ENCODE measurements around the gene NLRP3.
"Not testable (repeated sequence)": the region's sequence is repeated elsewhere in the genome, so short reads cannot be mapped to it uniquely, and the experiment has no call there.

NLRP3 gene

DNA sequence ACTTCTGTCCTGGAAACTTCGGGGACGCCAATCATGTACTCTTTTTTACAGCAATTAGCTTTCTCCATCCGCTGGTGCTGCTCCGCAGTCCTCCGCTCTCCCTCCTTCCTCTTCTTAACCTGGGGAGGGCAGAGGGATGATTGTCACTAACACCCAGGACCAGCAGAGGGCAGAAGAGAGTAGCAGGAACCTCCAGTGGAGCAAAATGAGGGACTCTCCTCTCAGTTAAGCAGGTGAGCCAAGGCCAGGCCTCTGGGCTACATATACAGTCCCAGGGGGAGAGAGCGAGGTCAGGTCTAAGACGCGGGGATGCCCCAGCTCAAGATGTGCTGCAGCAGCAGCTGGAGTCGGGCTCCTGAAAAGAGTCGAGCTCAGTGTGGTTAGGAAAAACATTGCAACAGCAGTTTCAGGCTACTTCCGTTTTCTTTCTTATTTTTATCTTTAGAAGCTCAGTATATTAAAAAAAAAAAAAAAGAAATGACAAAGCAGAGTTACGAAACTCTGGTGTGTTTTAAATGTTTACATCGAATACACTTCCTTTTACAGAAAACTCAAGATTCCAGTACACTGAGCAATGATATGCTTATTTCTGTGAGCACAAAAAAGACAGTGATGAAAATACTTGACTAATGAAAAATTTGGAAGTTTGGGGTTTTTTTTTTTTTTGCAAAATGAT, 25.7 kb upstream of the NLRP3 start:
- DNase-seq (ENCODE audit: low read depth in 1 of 2, low spot score in 1 of 2) = peak; percentile 64 to 70

DNA sequence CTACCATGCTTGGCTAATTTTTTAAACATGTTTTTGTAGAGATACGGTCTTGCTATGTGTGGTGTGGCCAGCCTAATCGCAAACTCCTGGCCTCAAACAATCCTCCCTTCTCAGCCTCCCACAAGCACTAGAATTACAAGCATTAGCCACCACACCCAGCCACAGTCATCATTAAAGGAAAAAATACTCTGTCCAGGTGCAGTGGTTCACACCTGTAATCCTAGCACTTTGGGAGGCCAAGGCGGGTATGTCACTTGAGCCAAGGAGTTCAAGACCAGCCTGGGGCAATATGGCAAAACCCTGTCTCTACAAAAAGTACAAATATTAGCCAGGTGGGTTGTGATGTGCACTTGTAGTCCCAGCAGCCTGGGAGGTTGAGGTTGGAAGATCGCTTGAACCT, 25.0 kb upstream of the NLRP3 start:
- no peak for DNase-seq (ENCODE audit: low read depth in 1 of 2, low spot score in 1 of 2)

GRCh38 chr1:247392088-247392487, 23.9 kb upstream of the NLRP3 start:
- no peak for DNase-seq (ENCODE audit: low read depth in 1 of 2, low spot score in 1 of 2)

GRCh38 chr1:247395075-247395474, 20.9 kb upstream of the NLRP3 start:
- DNase-seq (ENCODE audit: low read depth in 1 of 2, low spot score in 1 of 2) = not testable (repeated sequence)

DNA sequence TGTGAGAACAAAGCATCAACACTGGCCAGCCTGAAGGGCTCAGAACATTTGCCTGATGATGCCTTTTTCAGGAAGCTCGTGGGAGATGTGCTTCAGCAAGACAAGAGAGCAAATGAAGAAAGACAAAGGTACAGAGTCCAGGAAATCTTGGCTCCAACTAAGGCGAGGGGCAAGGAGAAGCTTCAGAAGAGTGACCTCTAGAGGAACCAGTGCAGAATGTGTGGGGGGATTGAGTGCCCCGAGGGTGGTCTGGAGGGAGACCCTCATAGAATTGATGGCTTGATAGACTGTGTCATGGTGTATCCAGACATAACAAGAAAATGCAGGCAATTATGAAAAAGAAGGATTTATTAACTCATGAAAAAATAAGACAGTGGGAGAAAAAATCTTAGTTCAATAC, 15.3 kb upstream of the NLRP3 start:
- DNase-seq (ENCODE audit: low read depth in 1 of 2, low spot score in 1 of 2) = no peak

DNA sequence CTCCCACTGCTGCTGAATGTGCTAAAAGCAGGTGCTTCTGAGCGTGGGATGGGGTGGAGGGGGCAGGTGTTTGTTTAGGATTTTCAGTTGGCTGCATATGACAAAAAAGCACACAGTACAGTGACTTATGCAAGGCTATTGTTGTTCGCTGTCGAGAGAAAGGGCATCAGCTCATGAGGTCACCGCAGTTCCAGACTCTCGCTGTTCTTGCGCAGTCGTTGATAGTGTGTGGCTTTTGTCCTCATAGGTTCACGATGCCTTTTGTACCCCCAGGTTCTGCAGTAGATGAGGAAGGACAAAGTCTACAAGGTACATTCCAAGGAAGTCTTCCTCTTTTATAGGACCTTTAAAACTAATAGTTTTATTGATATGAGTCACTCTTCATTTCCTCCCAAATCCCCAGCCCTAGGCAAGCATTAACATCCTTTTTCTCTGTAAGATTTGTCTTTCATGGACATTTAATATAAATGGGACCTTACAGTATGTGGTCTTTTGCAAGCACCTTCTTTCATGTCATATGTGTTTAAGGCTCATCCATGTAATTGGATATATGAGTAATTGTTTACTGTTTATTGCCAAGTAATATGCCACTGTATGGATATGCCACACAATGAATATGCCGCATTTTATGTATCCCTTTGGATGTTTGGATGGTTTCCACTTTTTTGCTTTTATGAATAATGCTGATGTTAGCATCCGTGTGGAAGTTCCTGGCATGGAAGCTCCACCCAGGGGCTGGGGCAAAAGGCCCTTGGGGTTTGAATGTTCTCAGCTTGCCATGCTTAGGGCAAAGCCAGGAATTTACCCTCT, 14.5 kb upstream of the NLRP3 start:
- DNase-seq (ENCODE audit: low read depth in 1 of 2, low spot score in 1 of 2) = no peak

DNA sequence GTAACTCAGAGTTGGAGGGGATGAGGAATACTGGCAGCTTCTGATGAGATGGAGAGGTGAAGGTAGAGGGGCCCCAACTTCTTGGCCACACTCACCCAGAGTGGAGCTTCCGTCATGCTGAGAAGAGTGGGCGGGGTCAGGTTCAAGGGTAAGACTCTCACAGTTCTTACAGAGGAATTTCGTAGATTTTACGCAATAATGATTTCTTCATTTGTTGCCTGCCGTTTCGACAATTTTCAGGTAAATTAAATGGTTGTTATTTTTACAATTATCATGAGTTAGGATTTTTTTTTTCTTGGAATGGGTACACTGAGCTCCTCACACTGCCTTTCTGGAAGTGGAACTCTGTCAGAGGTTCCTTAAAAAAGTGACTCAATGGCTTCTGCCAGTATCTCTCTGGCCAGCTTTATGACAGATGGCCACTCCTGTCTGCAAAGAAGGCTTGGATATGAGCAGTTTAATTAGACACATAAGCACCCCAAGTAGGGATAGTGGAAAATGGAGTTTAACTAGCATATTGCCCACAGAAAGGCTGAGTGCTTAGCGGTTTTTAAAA, 13.8 kb upstream of the NLRP3 start:
- DNase-seq (ENCODE audit: low read depth in 1 of 2, low spot score in 1 of 2) = no peak

- DNase-seq (ENCODE audit: low read depth in 1 of 2, low spot score in 1 of 2) = no peak
Measured at GRCh38 chr1:247406014-247406656, 9.8 kb upstream of the NLRP3 start.

DNA sequence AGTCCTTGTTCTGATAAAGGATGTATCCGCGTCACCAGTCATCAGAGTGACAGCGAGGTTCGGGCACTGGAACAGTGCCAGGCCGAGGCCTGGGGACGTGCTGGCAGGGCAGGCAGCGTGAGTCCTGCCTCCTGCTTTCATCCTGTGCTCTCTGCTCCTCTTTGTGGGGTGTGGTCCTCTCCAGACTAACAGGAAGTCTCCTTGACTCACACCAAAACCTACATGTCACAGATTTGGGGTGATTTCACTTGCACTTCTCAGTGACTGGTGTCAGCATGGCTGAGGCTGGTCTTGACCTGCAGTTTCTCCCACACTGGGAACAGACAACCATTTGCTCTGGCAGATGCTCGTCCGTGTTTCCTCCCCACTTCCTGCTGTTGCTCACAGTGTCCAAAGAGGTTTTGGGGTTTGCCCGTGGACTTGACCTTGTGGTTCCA, 8.8 kb upstream of the NLRP3 start:
- DNase-seq (ENCODE audit: low read depth in 1 of 2, low spot score in 1 of 2) = peak; percentile 38 to 58

DNA sequence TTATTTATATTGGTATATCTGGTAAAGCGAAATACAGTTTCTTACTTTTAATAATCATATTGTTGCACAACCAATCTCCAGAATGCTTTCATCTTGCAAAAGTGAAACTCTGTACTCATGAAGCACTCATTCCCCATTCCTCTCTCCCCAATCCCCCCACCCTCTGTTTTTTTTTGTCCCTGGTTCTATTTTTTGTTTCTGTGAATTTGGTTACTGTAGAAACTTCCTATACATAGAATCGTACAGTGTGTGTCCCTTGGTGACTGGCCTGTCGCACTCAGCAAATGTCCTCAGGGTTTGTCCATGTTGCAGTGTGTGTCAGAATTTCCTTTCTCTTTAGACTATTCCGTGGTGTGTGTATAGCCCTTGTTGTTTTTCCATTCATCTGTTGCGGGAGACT, 7.9 kb upstream of the NLRP3 start:
- no peak for DNase-seq (ENCODE audit: low read depth in 1 of 2, low spot score in 1 of 2)

GRCh38 chr1:247409869-247410544, 6.0 kb upstream of the NLRP3 start:
- DNase-seq (ENCODE audit: low read depth in 1 of 2, low spot score in 1 of 2) = peak in 1 of 2 donors; percentile 15

DNA sequence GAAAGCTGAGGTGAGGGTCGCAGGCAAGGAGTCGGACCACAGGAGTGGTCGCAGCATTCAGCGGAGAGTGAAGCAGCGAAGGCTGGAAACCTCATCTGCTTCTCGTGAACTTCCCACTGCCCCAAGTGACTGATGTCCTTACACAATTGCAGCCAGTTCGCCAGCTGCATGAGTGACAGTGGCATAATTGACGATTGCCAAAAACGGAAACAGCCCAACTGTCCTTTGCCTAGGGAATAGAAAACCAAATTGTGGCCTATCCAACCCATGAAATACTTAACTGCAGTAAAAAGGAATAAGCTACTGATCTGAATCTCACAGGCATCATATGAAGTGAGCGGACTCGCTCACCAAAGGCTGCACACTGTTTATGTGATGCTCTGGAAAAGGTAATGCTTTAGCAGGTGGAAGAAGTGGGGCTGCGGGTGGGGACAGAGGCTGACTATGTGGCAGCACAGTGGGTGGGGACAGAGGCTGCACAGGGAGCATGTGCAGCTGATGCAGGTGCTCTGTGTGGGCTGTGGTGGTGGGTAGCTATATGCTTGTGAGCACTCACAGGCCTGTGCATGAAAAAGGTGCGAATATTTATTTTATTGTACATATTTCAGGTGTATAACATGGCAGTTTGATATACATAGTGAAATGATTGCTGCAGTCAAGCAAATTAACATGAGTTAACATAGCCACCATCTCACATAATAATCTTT, 4.2 kb upstream of the NLRP3 start:
- no peak for DNase-seq (ENCODE audit: low read depth in 1 of 2, low spot score in 1 of 2)

DNA sequence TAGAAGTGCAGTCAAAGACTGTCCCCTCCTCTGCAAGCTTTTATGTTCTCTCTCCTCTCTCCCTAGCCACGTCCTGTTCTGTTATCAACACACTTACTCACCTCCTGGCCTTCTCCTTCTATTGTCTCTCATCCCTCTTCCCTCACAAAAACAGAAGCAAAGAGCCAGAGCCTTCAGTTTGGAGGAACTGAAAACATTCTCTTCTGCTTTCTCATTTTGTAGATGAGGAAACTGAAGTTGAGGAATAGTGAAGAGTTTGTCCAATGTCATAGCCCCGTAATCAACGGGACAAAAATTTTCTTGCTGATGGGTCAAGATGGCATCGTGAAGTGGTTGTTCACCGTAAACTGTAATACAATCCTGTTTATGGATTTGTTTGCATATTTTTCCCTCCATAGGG, 1.9 kb downstream of the NLRP3 start:
- DNase-seq (ENCODE audit: low read depth in 1 of 2, low spot score in 1 of 2) = no peak

DNA sequence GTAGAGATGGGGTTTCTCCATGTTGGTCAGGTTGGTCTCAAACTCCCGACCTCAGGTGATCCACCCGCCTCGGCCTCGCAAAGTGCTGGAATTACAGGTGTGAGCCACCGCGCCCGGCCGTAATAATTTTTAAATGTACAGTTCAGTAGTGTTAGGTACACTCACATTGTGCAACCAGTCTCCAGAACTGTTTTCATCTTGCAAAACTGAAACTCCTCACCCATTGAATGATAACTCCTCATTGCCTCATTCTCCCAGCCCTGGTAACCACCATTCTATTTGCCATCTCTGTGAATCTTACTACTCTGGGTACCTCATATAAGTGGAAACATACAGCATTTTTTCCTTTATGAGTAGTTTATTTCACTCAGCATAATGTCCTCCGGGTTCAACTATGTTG, 3.4 kb downstream of the NLRP3 start:
- DNase-seq (ENCODE audit: low read depth in 1 of 2, low spot score in 1 of 2) = no peak

- DNase-seq (ENCODE audit: low read depth in 1 of 2, low spot score in 1 of 2) = no peak
Measured at GRCh38 chr1:247421074-247421473, 5.1 kb downstream of the NLRP3 start.

GRCh38 chr1:247429496-247429895, 13.5 kb downstream of the NLRP3 start:
- DNase-seq (ENCODE audit: low read depth in 1 of 2, low spot score in 1 of 2) = no peak

DNA sequence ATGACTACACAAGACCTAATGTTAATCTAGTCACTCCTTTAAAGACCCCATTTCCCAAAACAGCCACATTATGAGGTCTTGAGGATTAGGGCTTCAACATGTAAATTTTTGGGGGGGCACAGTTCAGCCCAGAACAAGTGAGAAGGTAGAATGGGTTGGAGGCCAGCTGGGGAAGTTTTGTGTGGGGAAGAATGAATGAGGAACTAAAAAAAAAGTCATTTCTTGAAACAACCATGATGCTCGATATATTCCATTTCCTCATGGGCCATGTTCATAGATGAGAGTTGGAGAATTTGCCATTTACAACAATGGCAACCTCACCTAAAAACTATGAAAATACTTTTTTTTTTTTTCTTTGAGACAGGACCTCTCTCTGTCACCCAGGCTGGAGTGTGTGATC, 14.5 kb downstream of the NLRP3 start:
- no peak for DNase-seq (ENCODE audit: low read depth in 1 of 2, low spot score in 1 of 2)

DNA sequence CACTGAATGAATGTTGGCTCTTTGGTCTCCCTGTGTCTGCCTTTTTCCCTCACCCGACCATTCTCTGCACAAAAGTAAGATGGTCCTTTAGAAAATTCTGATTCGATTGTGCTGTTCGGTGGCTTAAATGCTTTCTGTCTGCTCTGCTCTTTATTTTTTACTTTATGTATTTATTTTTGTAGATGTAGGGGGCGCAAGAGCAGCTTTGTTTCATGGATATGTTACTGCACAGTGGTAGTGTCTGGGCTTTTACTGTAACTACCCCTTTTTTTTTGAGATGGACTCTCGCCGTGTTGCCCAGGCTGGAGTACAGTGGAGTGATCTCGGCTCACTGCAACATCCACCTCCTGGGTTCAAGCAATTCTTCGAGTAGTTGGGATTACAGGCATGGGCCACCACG, 15.7 kb downstream of the NLRP3 start:
- DNase-seq (ENCODE audit: low read depth in 1 of 2, low spot score in 1 of 2) = no peak

DNA sequence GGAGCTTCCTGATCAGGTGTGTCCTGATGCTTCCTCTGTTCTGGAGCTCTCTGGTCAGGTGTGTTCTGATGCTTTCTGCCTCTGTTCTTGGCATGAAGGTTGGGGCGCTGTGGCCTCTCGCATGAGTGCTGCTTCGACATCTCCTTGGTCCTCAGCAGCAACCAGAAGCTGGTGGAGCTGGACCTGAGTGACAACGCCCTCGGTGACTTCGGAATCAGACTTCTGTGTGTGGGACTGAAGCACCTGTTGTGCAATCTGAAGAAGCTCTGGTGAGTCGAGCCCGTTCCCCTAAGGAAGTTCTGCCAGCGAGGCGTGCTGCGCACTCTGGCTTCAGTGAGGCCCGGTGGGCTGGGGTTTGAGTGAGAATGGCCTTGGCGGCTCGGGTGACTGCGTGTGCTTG, 18.0 kb downstream of the NLRP3 start:
- DNase-seq (ENCODE audit: low read depth in 1 of 2, low spot score in 1 of 2) = no peak

DNA sequence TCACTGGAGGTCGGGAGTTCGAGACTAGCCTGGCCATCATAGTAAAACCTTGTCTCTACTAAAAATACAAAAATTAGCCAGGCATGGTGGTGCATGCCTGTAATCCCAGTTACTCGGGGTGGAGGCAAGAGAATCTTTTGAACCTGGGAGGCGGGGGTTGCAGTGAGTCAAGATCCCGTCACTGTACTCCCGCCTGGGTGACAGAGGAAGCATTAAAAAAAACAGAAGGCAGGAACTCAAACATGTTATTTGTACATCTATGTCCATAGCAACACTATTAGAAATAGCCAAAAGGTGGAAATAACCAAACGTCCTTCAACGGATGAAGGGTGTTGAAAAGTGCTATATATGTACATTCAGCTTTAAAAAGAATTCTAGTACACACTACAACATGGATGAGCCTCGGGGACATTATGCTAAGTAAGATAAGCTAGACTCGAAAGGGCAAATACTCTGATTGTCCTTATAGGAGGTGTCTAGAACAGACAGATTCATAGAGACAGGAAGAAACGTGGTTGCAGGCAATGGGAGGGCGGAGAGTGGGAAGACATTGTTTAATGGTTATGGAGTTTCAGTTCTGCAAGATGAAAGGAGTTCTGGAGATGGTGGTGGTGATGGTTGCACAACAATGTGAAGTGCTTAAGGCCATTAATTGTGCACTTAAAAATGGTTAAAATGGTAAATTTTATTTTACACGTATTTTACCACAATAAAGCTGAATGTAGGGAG, 19.2 kb downstream of the NLRP3 start:
- no peak for DNase-seq (ENCODE audit: low read depth in 1 of 2, low spot score in 1 of 2)

Measured in activated T-helper 1 cell treated with anti-CD3 and anti-CD28 coated beads, Interleukin-2, amount 50 U/mL, for 16 hours (primary cell).